Ishikawa (cell line): ENCODE results near the gene NHLH1.

Experiments used
- CEBPB ChIP-seq: IDR thresholded peaks from 2 replicates; pipeline ENCODE4 v1.6.1; 2012
- EGR1 ChIP-seq: IDR thresholded peaks from 2 replicates; pipeline ENCODE4 v1.6.1; 2012
- EP300 ChIP-seq: IDR thresholded peaks from 2 replicates; pipeline ENCODE4 v1.6.1; 2012; ENCODE audit warnings: borderline replicate concordance
- NFIC ChIP-seq: IDR thresholded peaks from 2 replicates; pipeline ENCODE4 v1.6.1; 2012
- TAF1 ChIP-seq: IDR thresholded peaks from 2 replicates; pipeline ENCODE4 v1.6.1; 2012; ENCODE audit warnings: low read depth, mild to moderate bottlenecking
- YY1 ChIP-seq: IDR thresholded peaks from 2 replicates; pipeline ENCODE4 v1.6.1; 2012; ENCODE audit warnings: low read depth
- ZBTB7A ChIP-seq: IDR thresholded peaks from 2 replicates; pipeline ENCODE4 v1.6.1; 2012; ENCODE audit warnings: low read depth
- TF ChIP-seq, protein P1 (sequence below): IDR thresholded peaks from 2 replicates; pipeline ENCODE4 v1.6.1; 2012; ENCODE audit warnings: low read depth, mild to moderate bottlenecking

DNA sequence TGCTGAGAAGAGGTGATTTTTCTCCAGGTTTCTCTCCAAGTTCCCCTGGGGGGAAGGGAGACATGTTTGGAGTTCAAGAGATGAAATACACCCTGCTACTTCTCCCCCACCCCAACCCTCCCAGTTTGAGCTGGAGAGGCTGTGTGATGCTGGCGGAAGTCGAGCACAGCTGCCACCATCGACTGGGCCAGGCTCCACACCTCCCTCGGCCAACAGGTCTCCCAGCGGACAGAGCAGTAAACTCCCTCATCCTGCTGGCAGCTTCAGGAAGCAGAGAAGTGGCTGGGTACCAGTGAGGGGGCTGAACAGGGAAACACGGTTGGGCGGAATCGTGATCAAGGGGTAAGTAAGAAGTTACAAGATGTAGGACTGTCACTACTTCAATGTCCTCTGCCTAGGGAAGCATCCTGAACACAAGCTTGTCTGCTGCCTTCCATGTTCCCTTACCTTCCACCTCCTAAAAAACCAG, 6.6 kb upstream of the NHLH1 start:
- TF ChIP-seq NFIC (no peak), ZBTB7A (no peak), EP300 (no peak), CEBPB (no peak), EGR1 (no peak), TAF1 (no peak), YY1 (no peak)
- TF ChIP-seq, protein P1, sequence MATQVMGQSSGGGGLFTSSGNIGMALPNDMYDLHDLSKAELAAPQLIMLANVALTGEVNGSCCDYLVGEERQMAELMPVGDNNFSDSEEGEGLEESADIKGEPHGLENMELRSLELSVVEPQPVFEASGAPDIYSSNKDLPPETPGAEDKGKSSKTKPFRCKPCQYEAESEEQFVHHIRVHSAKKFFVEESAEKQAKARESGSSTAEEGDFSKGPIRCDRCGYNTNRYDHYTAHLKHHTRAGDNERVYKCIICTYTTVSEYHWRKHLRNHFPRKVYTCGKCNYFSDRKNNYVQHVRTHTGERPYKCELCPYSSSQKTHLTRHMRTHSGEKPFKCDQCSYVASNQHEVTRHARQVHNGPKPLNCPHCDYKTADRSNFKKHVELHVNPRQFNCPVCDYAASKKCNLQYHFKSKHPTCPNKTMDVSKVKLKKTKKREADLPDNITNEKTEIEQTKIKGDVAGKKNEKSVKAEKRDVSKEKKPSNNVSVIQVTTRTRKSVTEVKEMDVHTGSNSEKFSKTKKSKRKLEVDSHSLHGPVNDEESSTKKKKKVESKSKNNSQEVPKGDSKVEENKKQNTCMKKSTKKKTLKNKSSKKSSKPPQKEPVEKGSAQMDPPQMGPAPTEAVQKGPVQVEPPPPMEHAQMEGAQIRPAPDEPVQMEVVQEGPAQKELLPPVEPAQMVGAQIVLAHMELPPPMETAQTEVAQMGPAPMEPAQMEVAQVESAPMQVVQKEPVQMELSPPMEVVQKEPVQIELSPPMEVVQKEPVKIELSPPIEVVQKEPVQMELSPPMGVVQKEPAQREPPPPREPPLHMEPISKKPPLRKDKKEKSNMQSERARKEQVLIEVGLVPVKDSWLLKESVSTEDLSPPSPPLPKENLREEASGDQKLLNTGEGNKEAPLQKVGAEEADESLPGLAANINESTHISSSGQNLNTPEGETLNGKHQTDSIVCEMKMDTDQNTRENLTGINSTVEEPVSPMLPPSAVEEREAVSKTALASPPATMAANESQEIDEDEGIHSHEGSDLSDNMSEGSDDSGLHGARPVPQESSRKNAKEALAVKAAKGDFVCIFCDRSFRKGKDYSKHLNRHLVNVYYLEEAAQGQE = no peak
